GM23248 (cell line): ENCODE results near the gene CYBA. TPM values are rescaled to one million over a fixed set of nuclear protein-coding genes. Genes with fewer than 3 reads are reported as not detected.

Experiments used
- DNase-seq: peaks from one replicate; pipeline ENCODE4 v3.0.0-alpha.2; 2015
- H2AFZ ChIP-seq: fragments of 200-600 bp; sonication (generic); 2 replicates; pipeline ENCODE4 v1.6.1; 2016; ENCODE audit warnings: antibody characterized with exemption
- H3F3A ChIP-seq: fragments of 200-600 bp; sonication (generic); 2 replicates; pipeline ENCODE4 v1.6.1; 2016; ENCODE audit warnings: mild to moderate bottlenecking, antibody characterized with exemption, mixed run types; ENCODE audit not compliant: insufficient read depth
- H3K27ac ChIP-seq: fragments of 200-600 bp; sonication (generic); 2 replicates; pipeline ENCODE4 v1.5.1; 2016; ENCODE audit warnings: mild to moderate bottlenecking
- H3K27me3 ChIP-seq: fragments of 200-600 bp; sonication (generic); replicated peaks from 2 replicates; pipeline ENCODE4 v1.6.1; 2016; ENCODE audit warnings: mild to moderate bottlenecking; ENCODE audit not compliant: insufficient read depth
- H3K36me3 ChIP-seq: fragments of 200-600 bp; sonication (generic); 2 replicates; pipeline ENCODE4 v1.6.1; 2016; ENCODE audit warnings: low read depth, mild to moderate bottlenecking
- H3K4me1 ChIP-seq: fragments of 200-600 bp; sonication (generic); 2 replicates; pipeline ENCODE4 v1.6.1; 2016; ENCODE audit warnings: mild to moderate bottlenecking; ENCODE audit not compliant: insufficient read depth
- H3K4me2 ChIP-seq: fragments of 200-600 bp; sonication (generic); one replicate; pipeline ENCODE4 v1.6.1; 2016; ENCODE audit warnings: mild to moderate bottlenecking; ENCODE audit not compliant: unreplicated experiment
- H3K4me3 ChIP-seq: fragments of 200-600 bp; sonication (generic); 2 replicates; pipeline ENCODE4 v1.5.1; 2016; ENCODE audit warnings: mild to moderate bottlenecking
- H3K79me2 ChIP-seq: fragments of 200-600 bp; sonication (generic); 2 replicates; pipeline ENCODE4 v1.6.1; 2016; ENCODE audit warnings: mild to moderate bottlenecking; ENCODE audit not compliant: insufficient read depth
- H3K9ac ChIP-seq: fragments of 200-600 bp; sonication (generic); 2 replicates; pipeline ENCODE4 v1.6.1; 2016; ENCODE audit warnings: mild to moderate bottlenecking
- H3K9me2 ChIP-seq: fragments of 200-600 bp; sonication (generic); 2 replicates; pipeline ENCODE4 v1.6.1; 2016; ENCODE audit warnings: mixed run types, mild to moderate bottlenecking, moderate library complexity; ENCODE audit not compliant: insufficient read depth
- H3K9me3 ChIP-seq: fragments of 200-600 bp; sonication (generic); one replicate; pipeline ENCODE4 v1.6.1; 2017; ENCODE audit warnings: low read depth
- H4K20me1 ChIP-seq: fragments of 200-600 bp; sonication (generic); 2 replicates; pipeline ENCODE4 v1.6.0; 2016; ENCODE audit not compliant: insufficient read depth
- EZH2 ChIP-seq: fragments of 200-600 bp; sonication (generic); IDR thresholded peaks from 2 replicates; pipeline ENCODE4 v1.6.1; 2018; ENCODE audit warnings: antibody characterized with exemption, mild to moderate bottlenecking; ENCODE audit not compliant: insufficient read depth, poor library complexity, severe bottlenecking
- EZH2phosphoT487 ChIP-seq: fragments of 200-600 bp; sonication (generic); IDR thresholded peaks from 2 replicates; pipeline ENCODE4 v1.6.1; 2018; ENCODE audit warnings: antibody characterized with exemption, moderate library complexity, mild to moderate bottlenecking, low read depth; ENCODE audit not compliant: insufficient read depth
- WGBS, 2 experiments: methylation state at CpG; one replicate each; pipeline ENCODE4 v1.1.6; 2015 to 2017; ENCODE audit warnings: low lambda C conversion rate in 2 of 2, low coverage in 1 of 2; ENCODE audit errors: missing lambda C conversion rate in 2 of 2; 5-methylcytosine and 5-hydroxymethylcytosine counted together
- in situ Hi-C: fragments of 300-500 bp; cut with MboI; formaldehyde crosslinking; loops from 2 replicates; pipeline ENCODE4 v1.15.0; 2020
- polyA plus RNA-seq: library from polyadenylated mRNA; unstranded; fragments of >200 nt; fragmentation: Nextera tagmentation; extraction: Ambion mirVana; gene quantifications from 2 replicates; pipeline ENCODE4 v1.2.1, GENCODE V29; 2016
- total RNA-seq: library from RNA; depleted of rRNA; stranded (reverse); fragments of >200 nt; shearing (Covaris generic); gene quantifications from 2 replicates; pipeline ENCODE4 v1.2.3, GENCODE V29; 2014

CYBA gene
- total and polyA plus RNA-seq, 2 experiments from 2014 or later: 270 to 332 TPM

GRCh38 chr16:88635671-88636319 is 15.1 kb downstream of the CYBA start:
- no peak overlapping the region for H3K4me2 ChIP-seq
- H3K36me3 ChIP-seq: no peaks in the 10 kb centered on the region
- DNase-seq: no peak
- no peak for TF ChIP-seq EZH2phosphoT487
- TF ChIP-seq EZH2: no peak
- 89 to 93% methylated on average over 16 to 17 of the region's 17 CpGs for WGBS, 2 experiments
- no peaks in the 10 kb centered on the region for H3K79me2 ChIP-seq
- in situ Hi-C loops: no loop called here
- no peaks in the 10 kb centered on the region for H4K20me1 ChIP-seq
- H3F3A ChIP-seq: no peaks in the 10 kb centered on the region
- no peak overlapping the region for H3K9ac ChIP-seq
- H3K4me1 ChIP-seq: no peaks in the 10 kb centered on the region; the same call in 1 of the 2 replicates
- H3K9me3 ChIP-seq: no peaks in the 10 kb centered on the region
- H3K9me2 ChIP-seq: no peaks in the 10 kb centered on the region
- H2AFZ ChIP-seq: no peak overlapping the region
- peaks cover 27% of the 10 kb centered on the region for H3K27me3 ChIP-seq
- H3K27ac ChIP-seq: no peak overlapping the region
- H3K4me3 ChIP-seq: no peak overlapping the region

- Histone ChIP-seq H3K27ac (0 out of 2 replicates have a peak overlapping the region, but pooled peaks have one; percentile 43), H4K20me1 (no peaks in the 10 kb centered on the region), H3K4me2 (peak overlapping the region; percentile 87), H3K27me3 (peaks cover 21% of the 10 kb centered on the region), H3K36me3 (no peaks in the 10 kb centered on the region), H2AFZ (peak overlapping the region; percentile 84), H3K4me1 (no peaks in the 10 kb centered on the region; the same call in 1 of the 2 replicates), H3K9me3 (no peaks in the 10 kb centered on the region), H3K9me2 (no peaks in the 10 kb centered on the region), H3K79me2 (no peaks in the 10 kb centered on the region), H3K9ac (peak overlapping the region; percentile 80), H3F3A (no peaks in the 10 kb centered on the region), H3K4me3 (peak overlapping the region; percentile 78)
- no peak for TF ChIP-seq EZH2
- TF ChIP-seq EZH2phosphoT487: no peak
- in situ Hi-C loops: no loop called here
- peak; percentile 36 for DNase-seq
- WGBS, 2 experiments: 36 to 47% methylated on average over 20 to 28 of the region's 28 CpGs
Observed at GRCh38 chr16:88634994-88635670, 15.7 kb downstream of the CYBA start.

- Histone ChIP-seq H3K4me1 (no peaks in the 10 kb centered on the region; the same call in 1 of the 2 replicates), H3K4me3 (peak overlapping the region; percentile 78), H3F3A (no peaks in the 10 kb centered on the region), H3K27ac (peak overlapping the region; percentile 43; the same call in 1 of the 2 replicates), H3K36me3 (no peaks in the 10 kb centered on the region), H3K79me2 (no peaks in the 10 kb centered on the region), H3K9ac (peak overlapping the region; percentile 80), H3K4me2 (peak overlapping the region; percentile 87), H3K27me3 (peaks cover 13% of the 10 kb centered on the region), H3K9me2 (no peaks in the 10 kb centered on the region), H3K9me3 (no peaks in the 10 kb centered on the region), H4K20me1 (no peaks in the 10 kb centered on the region), H2AFZ (peak overlapping the region; percentile 84)
- in situ Hi-C loops: no loop called here
- WGBS, 2 experiments: 10 to 17% methylated on average over 31 to 81 of the region's 82 CpGs
- TF ChIP-seq EZH2 (no peak), EZH2phosphoT487 (no peak)
- peak; percentile 80 for DNase-seq
Observed at GRCh38 chr16:88634141-88634993, 16.5 kb downstream of the CYBA start.

GRCh38 chr16:88633684-88634140 is 17.1 kb downstream of the CYBA start:
- Histone ChIP-seq H2AFZ (no peak overlapping the region), H3K9me2 (no peaks in the 10 kb centered on the region), H3K9me3 (no peaks in the 10 kb centered on the region), H3K4me3 (no peak overlapping the region), H3K4me2 (no peak overlapping the region), H3F3A (no peaks in the 10 kb centered on the region), H3K27me3 (0 out of 2 replicates have a peak, but pooled peaks cover 8% of the 10 kb centered on the region), H3K36me3 (no peaks in the 10 kb centered on the region), H4K20me1 (no peaks in the 10 kb centered on the region), H3K79me2 (no peaks in the 10 kb centered on the region), H3K9ac (no peak overlapping the region), H3K27ac (no peak overlapping the region), H3K4me1 (no peaks in the 10 kb centered on the region; the same call in 1 of the 2 replicates)
- TF ChIP-seq EZH2phosphoT487: no peak
- TF ChIP-seq EZH2: no peak
- WGBS, 2 experiments: 76 to 87% methylated on average over 13 to 23 of the region's 23 CpGs
- in situ Hi-C loops: no loop called here
- DNase-seq: peak; percentile 56
